Measurements from ENCODE around the gene OR2T3.
"Not testable (repeated sequence)": the region's sequence is repeated elsewhere in the genome, so short reads cannot be mapped to it uniquely, and the experiment has no call there.

The OR2T3 gene

GRCh38 chr1:248475660-248476059 is 2.5 kb downstream of the OR2T3 start:
- not testable (repeated sequence) for DNase-seq

DNA sequence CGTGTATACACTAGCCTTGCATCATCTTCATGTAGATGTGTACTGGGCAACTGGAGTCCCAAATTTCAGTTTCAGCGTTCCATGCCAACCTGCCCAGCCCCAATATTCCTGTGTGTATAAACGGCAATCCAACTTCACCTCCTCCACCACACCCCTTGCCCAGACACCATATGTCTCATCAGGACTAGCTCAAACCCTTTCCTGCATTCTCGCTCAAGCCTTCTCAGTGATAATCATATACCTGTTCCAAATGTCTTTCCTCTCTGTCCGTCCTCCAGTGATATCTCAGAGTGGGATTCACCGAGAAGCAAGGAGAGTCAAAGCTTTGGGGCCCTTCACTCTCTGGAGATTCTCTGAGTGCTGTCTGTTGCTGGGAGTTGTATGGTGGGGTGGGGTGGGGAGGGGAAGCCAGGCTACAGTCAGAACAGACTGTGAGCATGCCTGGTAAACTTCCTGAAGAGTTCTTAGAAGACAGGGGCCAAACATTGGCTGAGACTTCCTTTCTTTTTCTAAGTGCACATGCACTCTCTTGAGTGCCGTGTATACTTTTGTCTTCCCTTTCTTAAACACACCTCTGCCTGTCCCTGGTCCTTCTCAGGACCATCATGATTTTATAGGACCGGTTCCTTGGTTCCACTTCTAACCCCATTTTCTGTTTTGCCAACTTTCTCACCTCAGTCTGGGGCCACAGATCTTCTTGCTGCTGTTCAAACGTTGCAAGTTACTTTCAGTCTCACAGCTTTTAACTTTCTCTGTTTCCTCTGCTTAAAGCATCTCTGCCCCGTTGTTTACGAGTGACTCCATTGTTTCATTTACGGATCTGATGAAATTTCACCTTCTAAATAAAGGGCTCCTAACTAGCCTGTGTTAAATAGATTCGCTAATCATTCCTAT is 8.8 kb downstream of the OR2T3 start:
- DNase-seq, result not testable (repeated sequence)

DNA sequence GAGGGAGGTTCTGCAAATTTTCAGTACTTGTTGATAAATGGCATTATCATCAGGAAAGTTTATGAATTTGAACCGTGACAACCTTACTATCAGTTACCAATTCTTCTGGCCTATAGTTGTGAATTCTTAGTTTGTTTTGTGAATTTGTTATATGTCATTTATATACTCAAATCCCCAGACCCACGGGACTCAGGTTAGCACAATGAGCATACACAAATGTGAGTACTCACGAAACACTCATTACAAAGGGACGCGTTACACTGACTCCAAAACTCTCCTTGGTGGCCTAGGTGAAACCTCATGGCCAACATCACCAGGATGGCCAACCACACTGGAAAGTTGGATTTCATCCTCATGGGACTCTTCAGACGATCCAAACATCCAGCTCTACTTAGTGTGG is 15.1 kb downstream of the OR2T3 start, which contains the start of gene OR2T5:
OR2T5 (plus strand) TSS at position 301 of the 400 bp plus-strand sequence; CDS start at position 301, 0 bp downstream.
- DNase-seq, result not testable (repeated sequence)

DNA sequence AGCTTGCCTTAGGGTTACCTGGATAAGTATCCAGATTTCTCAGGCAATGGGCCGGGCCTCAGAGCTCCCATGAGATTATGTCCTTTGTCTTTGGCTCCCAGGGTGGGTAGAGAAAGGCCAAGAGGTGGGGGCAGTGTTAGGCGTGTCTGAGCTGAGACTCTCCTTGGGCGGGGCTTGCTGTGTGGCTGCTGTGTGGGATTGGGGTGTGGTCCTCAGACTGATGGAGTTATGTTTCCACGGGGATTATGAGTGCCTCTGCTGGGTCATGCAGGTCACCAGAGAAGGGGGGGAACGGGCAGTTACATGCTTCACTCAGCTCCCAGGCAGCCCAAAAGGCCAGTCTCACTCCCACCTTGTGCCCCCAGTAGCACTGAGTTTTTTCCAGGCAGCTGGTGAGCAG is 23.5 kb downstream of the OR2T3 start:
- not testable (repeated sequence) for DNase-seq

GRCh38 chr1:248500305-248501035 is 27.3 kb downstream of the OR2T3 start:
- DNase-seq, result peak in 1 of 2 experiments; percentile 21

DNA sequence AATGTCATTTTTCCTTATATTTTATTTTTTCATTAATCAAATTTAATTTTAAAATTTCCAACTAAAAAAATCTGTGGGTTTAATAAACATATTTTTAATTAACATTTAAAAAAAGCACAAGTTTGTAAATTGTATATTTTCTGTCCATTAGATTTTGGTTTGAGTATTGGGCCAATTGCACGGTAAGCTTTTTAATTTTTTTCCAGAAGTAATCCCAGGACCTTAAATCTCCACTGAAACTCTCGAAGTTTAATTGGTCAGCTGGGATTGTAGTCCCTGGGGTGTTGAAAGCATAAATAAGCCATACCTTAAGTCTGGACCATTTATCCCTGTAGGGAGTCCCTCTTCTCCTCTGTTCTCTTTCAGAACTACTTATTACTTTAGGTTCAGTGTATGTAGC is 34.6 kb downstream of the OR2T3 start, which contains the start of gene OR2G6:
OR2G6 (plus strand) TSS at position 301 of the 400 bp plus-strand sequence. CDS start 13,574 bp downstream, outside the sequence.
- DNase-seq, result not testable (repeated sequence)

DNA sequence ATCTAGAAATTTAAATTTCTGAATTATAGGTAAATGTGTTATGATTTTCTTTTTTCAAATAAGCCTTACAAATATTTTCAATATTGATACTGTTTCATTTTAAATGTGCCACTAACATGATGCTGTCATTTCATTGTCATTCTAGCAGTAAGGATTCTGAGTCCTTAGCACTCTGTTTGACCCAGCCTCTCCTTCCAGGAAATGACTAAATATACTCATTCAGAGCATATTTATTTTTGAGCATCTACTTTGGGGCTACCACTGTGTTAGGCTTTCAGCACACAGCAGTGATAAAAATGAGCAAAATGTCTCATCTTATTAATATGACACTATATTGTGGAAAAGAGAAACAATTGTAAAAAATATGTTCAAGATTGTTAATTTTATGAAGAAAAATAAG is 37.1 kb downstream of the OR2T3 start:
- DNase-seq, result not testable (repeated sequence)

DNA sequence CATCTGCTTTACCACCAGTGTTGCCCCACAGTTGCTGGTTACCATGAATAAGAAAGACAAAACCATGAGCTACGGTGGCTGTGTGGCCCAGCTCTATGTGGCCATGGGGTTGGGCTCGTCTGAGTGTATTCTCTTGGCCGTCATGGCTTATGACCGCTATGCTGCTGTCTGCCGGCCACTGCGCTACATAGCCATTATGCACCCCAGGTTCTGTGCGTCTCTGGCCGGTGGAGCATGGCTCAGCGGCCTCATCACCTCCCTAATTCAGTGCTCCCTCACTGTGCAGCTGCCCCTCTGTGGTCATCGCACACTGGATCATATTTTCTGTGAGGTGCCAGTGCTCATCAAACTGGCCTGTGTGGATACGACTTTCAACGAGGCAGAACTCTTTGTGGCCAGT is 48.7 kb downstream of the OR2T3 start:
- no peak for DNase-seq

All from Kasumi-1 (cell line).